H1 (cell line): ENCODE results near the gene SLC39A11. TPM values are rescaled to one million over a fixed set of nuclear protein-coding genes. Genes with fewer than 3 reads are reported as not detected.

Experiments used
- CTCF ChIA-PET: fragments of 300-600 bp; sonication (Branson Sonifier 250); formaldehyde crosslinking; loops from one replicate; lab custom pipeline; 2021; ENCODE audit not compliant: partially characterized antibody; lab: Charles Lee
- POLR2A ChIA-PET: fragments of 300-600 bp; sonication (Branson Sonifier 250); formaldehyde crosslinking; loops from one replicate; lab custom pipeline; 2021; ENCODE audit warnings: inconsistent platforms; ENCODE audit not compliant: partially characterized antibody; lab: Charles Lee
- DNase-seq, 2 experiments: peaks; one replicate each; pipeline versions ENCODE4 v3.0.0 to v3.0.0-alpha.2; 2010 to 2022; ENCODE audit warnings: low spot score in 2 of 2, low read depth in 1 of 2, mixed read lengths in 1 of 2
- FAIRE-seq: peaks from 2 replicates; lab custom pipeline; 2011; peaks lifted over from hg19 to GRCh38; lab: Jason Lieb, UNC
- H2AFZ ChIP-seq: 2 replicates; pipeline ENCODE4 v1.8.1; 2012; ENCODE audit warnings: low read length, inconsistent platforms
- H2AK5ac ChIP-seq: 2 replicates; pipeline ENCODE4 v1.6.1; 2013; ENCODE audit warnings: low read depth, low read length
- H2BK120ac ChIP-seq: replicated peaks from 2 replicates; pipeline ENCODE3; 2013; ENCODE audit warnings: low read depth, low read length, inconsistent platforms
- H2BK12ac ChIP-seq: 2 replicates; pipeline ENCODE4 v1.6.1; 2013; ENCODE audit warnings: low read depth, low read length
- H2BK15ac ChIP-seq: 2 replicates; pipeline ENCODE4 v1.6.1; 2013; ENCODE audit warnings: low read length
- H2BK20ac ChIP-seq: 2 replicates; pipeline ENCODE4 v1.6.1; 2013; ENCODE audit warnings: low read length
- H2BK5ac ChIP-seq: 2 replicates; pipeline ENCODE4 v1.6.1; 2013; ENCODE audit warnings: low read depth, low read length
- H3K14ac ChIP-seq: 2 replicates; pipeline ENCODE4 v1.6.1; 2013; ENCODE audit warnings: inconsistent platforms; ENCODE audit not compliant: insufficient read length
- H3K18ac ChIP-seq: 2 replicates; pipeline ENCODE4 v1.6.1; 2013; ENCODE audit warnings: low read length; ENCODE audit errors: extremely low read depth
- H3K23ac ChIP-seq: 2 replicates; pipeline ENCODE4 v1.6.1; 2013; ENCODE audit warnings: inconsistent platforms; ENCODE audit not compliant: insufficient read length
- H3K23me2 ChIP-seq: 2 replicates; pipeline ENCODE4 v1.6.1; 2013; ENCODE audit warnings: low read depth, low read length
- H3K27ac ChIP-seq: 2 replicates; pipeline ENCODE4 v1.6.1; 2011; ENCODE audit warnings: low read depth, low read length, inconsistent platforms
- H3K27me3 ChIP-seq, 4 experiments: replicated peaks in 1 of 4; 1 replicate in 1 of 4; 2 replicates in 3 of 4; pipeline versions ENCODE4 v1.6.1 to v1.8.1; 2011 to 2013; ENCODE audit warnings: low read length in 3 of 4, mild to moderate bottlenecking in 3 of 4, inconsistent platforms in 2 of 4, mixed read lengths in 2 of 4, moderate library complexity in 1 of 4; ENCODE audit not compliant: control insufficient read depth in 3 of 4, insufficient read depth in 3 of 4; ENCODE audit errors: extremely low read depth in 1 of 4
- H3K36me3 ChIP-seq, 4 experiments: 2 replicates each; pipeline versions ENCODE4 v1.6.1 to v1.8.1; 2011 to 2013; ENCODE audit warnings: mild to moderate bottlenecking in 4 of 4, low read length in 3 of 4, moderate library complexity in 2 of 4, control low read depth in 1 of 4, inconsistent platforms in 1 of 4; ENCODE audit not compliant: insufficient read depth in 4 of 4, control insufficient read depth in 2 of 4
- H3K4ac ChIP-seq: replicated peaks from 2 replicates; pipeline ENCODE3; 2013; ENCODE audit warnings: low read length, low read depth, mixed read lengths, inconsistent platforms; ENCODE audit not compliant: insufficient read length
- H3K4me1 ChIP-seq, 4 experiments: replicated peaks in 1 of 4; 1 replicate in 1 of 4; 2 replicates in 3 of 4; pipeline versions ENCODE4 v1.6.1 to v1.8.1; 2011 to 2013; ENCODE audit warnings: low read length in 3 of 4, inconsistent platforms in 2 of 4, mixed read lengths in 1 of 4; ENCODE audit not compliant: insufficient read depth in 4 of 4, control insufficient read depth in 3 of 4
- H3K4me2 ChIP-seq, 2 experiments: 2 replicates each; pipeline versions ENCODE4 v1.6.1 to v1.8.1; 2011 to 2013; ENCODE audit warnings: low read depth in 2 of 2, low read length in 2 of 2, control low read depth in 1 of 2, inconsistent platforms in 1 of 2, mild to moderate bottlenecking in 1 of 2; ENCODE audit not compliant: insufficient read depth in 1 of 2
- H3K4me3 ChIP-seq, 4 experiments: fragments of 200-600, 300-600 bp in 1 of 4; sonication (generic), shearing (Covaris generic), sonication (Bioruptor Twin) in 1 of 4; 2 replicates each; pipeline versions ENCODE4 v1.5.1 to v1.8.1; 2011 to 2016; ENCODE audit warnings: low read length in 4 of 4, low read depth in 3 of 4, control low read depth in 2 of 4, inconsistent platforms in 2 of 4, mild to moderate bottlenecking in 2 of 4, mixed read lengths in 1 of 4, moderate library complexity in 1 of 4; ENCODE audit not compliant: insufficient read depth in 2 of 4; ENCODE audit errors: extremely low read depth in 1 of 4
- H3K56ac ChIP-seq: replicated peaks from 2 replicates; pipeline ENCODE3; 2013; ENCODE audit warnings: low read depth, mild to moderate bottlenecking, mixed read lengths, low read length, inconsistent platforms; ENCODE audit not compliant: insufficient read length
- H3K79me1 ChIP-seq: 2 replicates; pipeline ENCODE4 v1.6.1; 2013; ENCODE audit warnings: low read depth, low read length, control low read depth
- H3K79me2 ChIP-seq, 2 experiments: 2 replicates each; pipeline versions ENCODE4 v1.6.1 to v1.8.1; 2012 to 2013; ENCODE audit warnings: low read length in 2 of 2, mild to moderate bottlenecking in 2 of 2, inconsistent platforms in 1 of 2; ENCODE audit not compliant: insufficient read depth in 2 of 2, control insufficient read depth in 1 of 2
- H3K9ac ChIP-seq, 4 experiments: replicated peaks in 1 of 4; 1 replicate in 1 of 4; 2 replicates in 3 of 4; pipeline versions ENCODE4 v1.6.1 to v1.8.1; 2011 to 2013; ENCODE audit warnings: low read depth in 3 of 4, low read length in 3 of 4, control low read depth in 2 of 4, mild to moderate bottlenecking in 2 of 4, moderate library complexity in 2 of 4, inconsistent platforms in 1 of 4; ENCODE audit errors: extremely low read depth in 1 of 4
- H3K9me3 ChIP-seq, 2 experiments: 2 replicates each; pipeline versions ENCODE4 v1.6.1 to v1.8.1; 2012 to 2013; ENCODE audit warnings: mild to moderate bottlenecking in 2 of 2, moderate library complexity in 2 of 2, control low read depth in 1 of 2, inconsistent platforms in 1 of 2, low read depth in 1 of 2, low read length in 1 of 2, mixed read lengths in 1 of 2; ENCODE audit not compliant: insufficient read depth in 2 of 2
- H4K20me1 ChIP-seq, 2 experiments: replicated peaks in 1 of 2; 2 replicates each; pipeline versions ENCODE3 to v1.8.1; 2011 to 2013; ENCODE audit warnings: inconsistent platforms in 2 of 2, low read length in 2 of 2, mild to moderate bottlenecking in 1 of 2; ENCODE audit not compliant: insufficient read depth in 2 of 2, control insufficient read depth in 1 of 2
- H4K5ac ChIP-seq: 2 replicates; pipeline ENCODE4 v1.6.1; 2013; ENCODE audit warnings: low read length, low read depth, mixed read lengths, inconsistent platforms; ENCODE audit not compliant: insufficient read length
- H4K8ac ChIP-seq: 2 replicates; pipeline ENCODE4 v1.8.0; 2013; ENCODE audit warnings: mild to moderate bottlenecking, moderate library complexity, low read length, inconsistent platforms; ENCODE audit not compliant: insufficient read depth; ENCODE audit errors: extremely low read depth
- H4K91ac ChIP-seq: replicated peaks from 2 replicates; pipeline ENCODE3; 2013; ENCODE audit warnings: low read length, mixed read lengths, inconsistent platforms; ENCODE audit not compliant: insufficient read length
- BACH1 ChIP-seq: IDR thresholded peaks from 2 replicates; pipeline ENCODE4 v1.6.1; 2012; ENCODE audit warnings: low read length, improper control_type of control experiment
- CEBPB ChIP-seq: IDR thresholded peaks from 2 replicates; pipeline ENCODE4 v1.6.1; 2012; ENCODE audit warnings: low read depth, low read length
- CHD1 ChIP-seq: IDR thresholded peaks from 2 replicates; pipeline ENCODE4 v1.6.1; 2012; ENCODE audit warnings: low read depth, low read length, improper control_type of control experiment
- CHD2 ChIP-seq: IDR thresholded peaks from 2 replicates; pipeline ENCODE4 v1.6.1; 2012; ENCODE audit warnings: low read length, improper control_type of control experiment
- CTBP2 ChIP-seq: IDR thresholded peaks from 2 replicates; pipeline ENCODE4 v1.7.0; 2011; ENCODE audit warnings: borderline replicate concordance, mild to moderate bottlenecking, moderate library complexity, mixed read lengths, low read length; ENCODE audit not compliant: insufficient read depth, insufficient read length
- EP300 ChIP-seq, 2 experiments: IDR thresholded peaks; 1 replicate in 1 of 2; 2 replicates in 1 of 2; pipeline ENCODE4 v1.6.1; 2011 to 2012; ENCODE audit warnings: low read depth in 2 of 2, low read length in 2 of 2, mild to moderate bottlenecking in 2 of 2, borderline replicate concordance in 1 of 2, inconsistent platforms in 1 of 2, moderate library complexity in 1 of 2
- EZH2 ChIP-seq: fragments of 200-600 bp; sonication (generic); IDR thresholded peaks from 2 replicates; pipeline ENCODE4 v1.7.1; 2012; ENCODE audit warnings: low read depth, mild to moderate bottlenecking, moderate library complexity, low read length, inconsistent platforms; ENCODE audit not compliant: severe bottlenecking
- HDAC2 ChIP-seq, 2 experiments: fragments of 300-600 bp in 1 of 2; sonication (generic) in 1 of 2; IDR thresholded peaks; 2 replicates each; pipeline ENCODE4 v1.6.1; 2011 to 2012; ENCODE audit warnings: low read depth in 2 of 2, low read length in 2 of 2, mild to moderate bottlenecking in 2 of 2, moderate library complexity in 2 of 2, borderline replicate concordance in 1 of 2, inconsistent platforms in 1 of 2
- JUN ChIP-seq: IDR thresholded peaks from 2 replicates; pipeline ENCODE4 v1.6.1; 2011; ENCODE audit warnings: low read depth, mild to moderate bottlenecking, improper control_type of control experiment, low read length
- PHF8 ChIP-seq: fragments of 200-600 bp; sonication (generic); conservative IDR thresholded peaks from 2 replicates; pipeline ENCODE4 v1.7.1; 2012; ENCODE audit warnings: low read depth, mild to moderate bottlenecking, inconsistent platforms, low read length, moderate library complexity
- RAD21 ChIP-seq, 2 experiments: IDR thresholded peaks in 1 of 2; conservative IDR thresholded peaks in 1 of 2; 2 replicates each; pipeline ENCODE4 v1.6.1; 2011; ENCODE audit warnings: low read depth in 2 of 2, low read length in 2 of 2, improper control_type of control experiment in 1 of 2, inconsistent platforms in 1 of 2, mild to moderate bottlenecking in 1 of 2, moderate library complexity in 1 of 2
- SRF ChIP-seq: IDR thresholded peaks from 2 replicates; pipeline ENCODE4 v1.6.1; 2011; ENCODE audit warnings: mild to moderate bottlenecking, low read depth, low read length, moderate library complexity
- TAF1 ChIP-seq: IDR thresholded peaks from 2 replicates; pipeline ENCODE4 v1.6.1; 2011; ENCODE audit warnings: mild to moderate bottlenecking, low read depth, low read length
- TEAD4 ChIP-seq: IDR thresholded peaks from 2 replicates; pipeline ENCODE4 v1.6.1; 2012; ENCODE audit warnings: low read depth, low read length, inconsistent platforms, mixed read lengths
- WGBS, 2 experiments: shearing (Covaris generic) in 1 of 2; methylation state at CpG; one replicate each; pipeline versions ENCODE4 v1.1.6 to v1.1.7; 2013 to 2015; ENCODE audit warnings: low lambda C conversion rate in 2 of 2, mixed read lengths in 2 of 2, inconsistent platforms in 1 of 2, low coverage in 1 of 2, missing lambda C conversion rate in 1 of 2; ENCODE audit not compliant: insufficient replicate concordance in 2 of 2, insufficient coverage in 1 of 2, insufficient read length in 1 of 2; ENCODE audit errors: extremely low coverage in 1 of 2, missing lambda C conversion rate in 1 of 2; 5-methylcytosine and 5-hydroxymethylcytosine counted together
- polyA plus RNA-seq, 7 experiments: library from polyadenylated mRNA; depleted of rRNA in 3 of 7; stranded (reverse) in 5 of 7; unstranded in 2 of 7; fragments of >200 nt in 5 of 7; fragments of 200-250 nt in 2 of 7; gene quantifications; 1 replicate in 5 of 7; 2 replicates in 1 of 7; 4 replicates in 1 of 7; pipeline versions ENCODE4 v1.2.1 to v1.2.3, GENCODE V29; 2011 to 2013; ENCODE audit warnings: missing spikeins in 2 of 7, mixed read lengths in 2 of 7
- total RNA-seq: library from RNA; stranded (reverse); fragmentation: NEBNext Ultra II Directional; extraction: Animal tissue kit (Norgen Biotek cat#: 25700); gene quantifications from 2 replicates; pipeline ENCODE4 v1.2.1, GENCODE V29; 2021

The SLC39A11 gene
- total and polyA plus RNA-seq, 2 of the 8 experiments (the other 6 are each of a cell fraction or from before 2014, with no cell fraction given): 12.2 to 19.6 TPM

- Histone ChIP-seq H3K36me3 (no peaks in the 10 kb centered on the region), H3K27me3 (no peaks in the 10 kb centered on the region), H2BK120ac (no peak overlapping the region), H2BK15ac (no peak overlapping the region), H3K27ac (no peak overlapping the region), H3K23me2 (no peaks in the 10 kb centered on the region), H3K79me2 (no peaks in the 10 kb centered on the region), H3K79me1 (no peaks in the 10 kb centered on the region), H3K14ac (no peak overlapping the region), H2BK12ac (no peak overlapping the region), H3K18ac (no peak overlapping the region), H4K91ac (no peak overlapping the region), H3K4me1 (peaks cover 0 to 3% (median 0%) of the 10 kb centered on the region in 4 experiments; a peak in 1 of 7 replicates), H4K20me1 (no peaks in the 10 kb centered on the region), H3K23ac (no peak overlapping the region), H2AK5ac (no peak overlapping the region), H2AFZ (no peak overlapping the region), H4K8ac (no peak overlapping the region), H3K4me3 (no peak overlapping the region), H3K4ac (no peak overlapping the region), H3K4me2 (no peak overlapping the region), H4K5ac (no peak overlapping the region), H3K9ac (no peak overlapping the region), H2BK5ac (no peak overlapping the region), H3K56ac (no peak overlapping the region), H2BK20ac (no peak overlapping the region), H3K9me3 (no peaks in the 10 kb centered on the region)
- no peak for DNase-seq
- POLR2A ChIA-PET: no interaction called here
- CTCF ChIA-PET: interaction anchor here (1.7 kb wide), 1 partner anchor 166 kb away, joined by 6 read pairs; no protein-coding TSS in a partner anchor
- WGBS, 2 experiments: 91% methylated on average over 5 of the region's 5 CpGs; no CpG with 5 or more reads in 1 of the 2 experiments
- FAIRE-seq: no peak
- TF ChIP-seq CHD2 (no peak), EZH2 (no peak), CHD1 (no peak), TEAD4 (no peak), EP300 (IDR thresholded peaks at IDR 0.05; ENCODE audit: borderline replicate concordance in 1 of 2, low read depth in 2 of 2, low read length in 2 of 2) (no peak), TAF1 (no peak), CTBP2 (no peak), JUN (no peak), BACH1 (no peak), PHF8 (no peak), CEBPB (no peak), SRF (no peak), HDAC2 (IDR thresholded peaks at IDR 0.05; ENCODE audit: borderline replicate concordance in 1 of 2, low read depth in 2 of 2, low read length in 2 of 2) (no peak), RAD21 (IDR thresholded peaks at IDR 0.05 in 1 of 2, conservative IDR thresholded peaks at IDR 0.05 in 1 of 2; ENCODE audit: low read depth in 2 of 2, low read length in 2 of 2) (no peak)
Observed at GRCh38 chr17:73023759-73024158, 68.7 kb downstream of the SLC39A11 start.
